Measurements from ENCODE around the gene CLCA1. TPM values are rescaled to one million over a fixed set of nuclear protein-coding genes. Genes with fewer than 3 reads are reported as not detected.
"Not testable (repeated sequence)": the region's sequence is repeated elsewhere in the genome, so short reads cannot be mapped to it uniquely, and the experiment has no call there.

Gene CLCA1
- total and polyA plus RNA-seq, 2 experiments from 2014 or later: not detected

DNA sequence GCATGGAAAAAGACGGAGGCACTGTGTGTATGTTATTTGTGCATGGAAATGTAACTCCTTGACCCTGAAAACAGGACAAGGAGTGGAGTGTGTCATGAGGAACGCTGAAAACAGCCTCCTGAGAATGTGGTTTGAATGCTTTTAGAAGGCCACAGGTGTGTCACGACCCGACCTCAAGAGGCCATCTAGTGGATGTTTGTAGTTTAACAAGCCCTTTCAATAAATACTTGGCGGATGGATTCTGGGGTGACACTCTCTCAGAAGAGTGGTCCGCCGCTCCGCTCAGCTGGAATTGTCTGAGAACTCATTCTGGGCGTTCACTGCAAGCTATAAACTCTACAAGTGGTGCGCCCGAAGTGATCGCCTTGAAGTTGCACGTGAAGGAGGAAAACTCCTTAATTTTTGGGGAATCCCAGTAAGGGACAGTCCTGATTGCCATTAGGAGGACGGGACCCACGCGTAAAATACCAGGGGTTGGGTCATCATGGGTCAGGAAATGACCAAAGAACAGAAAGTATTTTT, 33.5 kb downstream of the CLCA1 start:
- peak overlapping the region; percentile 51 for H3K4me3 ChIP-seq
- not testable (repeated sequence) for H3K36me3 Mint-ChIP-seq (ENCODE audit: low read depth); H3K9me3 Mint-ChIP-seq; H3F3A ChIP-seq (replicated peaks; ENCODE audit: low read depth); H3K79me2 ChIP-seq (replicated peaks; ENCODE audit: insufficient read depth); H3K27me3 Mint-ChIP-seq (ENCODE audit: insufficient read depth, low read depth, poor library complexity); H3K27me3 ChIP-seq (ENCODE audit: insufficient read depth); H3K9me2 ChIP-seq (ENCODE audit: insufficient read depth); H4K20me1 ChIP-seq (replicated peaks; ENCODE audit: insufficient read depth); H3K36me3 ChIP-seq (ENCODE audit: insufficient read depth)
- ATAC-seq: peak; percentile 75
- peaks cover 32% of the 10 kb centered on the region for H3K4me1 Mint-ChIP-seq
- H3K4me1 ChIP-seq (ENCODE audit: insufficient read depth): peaks cover 13% of the 10 kb centered on the region; the same call in 1 of the 2 replicates
- DNase-seq (ENCODE audit: low spot score): peak; percentile 79
- peak overlapping the region; percentile 78; the same call in 2 of the 3 replicates for H3K4me3 Mint-ChIP-seq
- H3K27ac ChIP-seq (ENCODE audit: low read depth): peak overlapping the region; percentile 86
- TF ChIP-seq, protein P1, sequence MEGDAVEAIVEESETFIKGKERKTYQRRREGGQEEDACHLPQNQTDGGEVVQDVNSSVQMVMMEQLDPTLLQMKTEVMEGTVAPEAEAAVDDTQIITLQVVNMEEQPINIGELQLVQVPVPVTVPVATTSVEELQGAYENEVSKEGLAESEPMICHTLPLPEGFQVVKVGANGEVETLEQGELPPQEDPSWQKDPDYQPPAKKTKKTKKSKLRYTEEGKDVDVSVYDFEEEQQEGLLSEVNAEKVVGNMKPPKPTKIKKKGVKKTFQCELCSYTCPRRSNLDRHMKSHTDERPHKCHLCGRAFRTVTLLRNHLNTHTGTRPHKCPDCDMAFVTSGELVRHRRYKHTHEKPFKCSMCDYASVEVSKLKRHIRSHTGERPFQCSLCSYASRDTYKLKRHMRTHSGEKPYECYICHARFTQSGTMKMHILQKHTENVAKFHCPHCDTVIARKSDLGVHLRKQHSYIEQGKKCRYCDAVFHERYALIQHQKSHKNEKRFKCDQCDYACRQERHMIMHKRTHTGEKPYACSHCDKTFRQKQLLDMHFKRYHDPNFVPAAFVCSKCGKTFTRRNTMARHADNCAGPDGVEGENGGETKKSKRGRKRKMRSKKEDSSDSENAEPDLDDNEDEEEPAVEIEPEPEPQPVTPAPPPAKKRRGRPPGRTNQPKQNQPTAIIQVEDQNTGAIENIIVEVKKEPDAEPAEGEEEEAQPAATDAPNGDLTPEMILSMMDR (conservative IDR thresholded peaks at IDR 0.05; ENCODE audit: low read depth in 2 of 2): peak; percentile 56 to 71
- peak overlapping the region; percentile 75 for H3K4me2 ChIP-seq
- peak overlapping the region; percentile 78; the same call in 1 of the 2 replicates for H2AFZ ChIP-seq
- H3K27ac Mint-ChIP-seq: peak overlapping the region; percentile 98

DNA sequence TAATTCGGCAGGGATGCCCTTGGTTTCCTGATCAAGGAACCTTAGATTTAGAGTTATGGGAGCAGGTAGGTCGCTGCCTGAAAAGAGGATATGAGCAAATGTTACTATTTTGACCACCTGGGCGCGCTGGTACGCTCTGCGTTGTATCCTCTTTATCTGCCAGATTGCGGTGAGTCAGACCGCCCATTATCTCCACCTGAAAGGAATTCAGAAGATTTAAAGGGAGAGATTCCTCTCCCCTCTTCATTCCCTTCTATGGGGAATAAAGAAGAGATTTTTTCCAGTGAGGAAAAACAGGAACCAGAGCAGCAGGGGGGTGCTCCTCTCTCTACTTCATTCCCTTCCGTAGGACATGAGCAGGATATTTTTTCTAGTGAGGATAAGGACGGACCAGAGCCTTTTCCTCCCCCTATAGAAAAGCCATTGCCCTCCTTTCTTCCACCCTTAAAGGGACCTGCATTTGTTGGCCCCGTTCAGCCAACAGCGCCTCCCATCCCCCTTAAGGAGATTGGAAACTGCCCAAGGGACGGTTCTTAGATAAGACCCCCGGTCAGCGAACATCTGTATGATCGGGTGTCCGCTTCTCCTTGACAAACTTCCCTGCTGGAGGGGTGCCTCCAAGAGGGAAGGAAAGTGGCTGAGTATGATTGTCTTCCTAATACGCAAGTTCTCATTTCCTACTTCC, 34.1 kb downstream of the CLCA1 start:
- Mint-ChIP-seq H3K4me1 (peaks cover 35% of the 10 kb centered on the region), H3K36me3 (ENCODE audit: low read depth) (no peaks in the 10 kb centered on the region; the same call in 2 of the 3 replicates), H3K9me3 (peaks cover 8% of the 10 kb centered on the region), H3K27ac (peak overlapping the region; percentile 98), H3K27me3 (ENCODE audit: insufficient read depth, low read depth, poor library complexity) (peaks cover 2% of the 10 kb centered on the region), H3K4me3 (peak overlapping the region; percentile 78; the same call in 2 of the 3 replicates)
- peak overlapping the region; percentile 75 for H3K4me2 ChIP-seq
- peak overlapping the region; percentile 51 for H3K4me3 ChIP-seq
- H4K20me1 ChIP-seq (replicated peaks; ENCODE audit: insufficient read depth): no peaks in the 10 kb centered on the region
- H3F3A ChIP-seq (replicated peaks; ENCODE audit: low read depth): peaks cover 4% of the 10 kb centered on the region; the same call in 1 of the 2 replicates
- no peaks in the 10 kb centered on the region for H3K36me3 ChIP-seq (ENCODE audit: insufficient read depth)
- DNase-seq (ENCODE audit: low spot score) (peak; percentile 94), ATAC-seq (peak; percentile 86)
- H3K27ac ChIP-seq (ENCODE audit: low read depth): peak overlapping the region; percentile 99
- no peak for TF ChIP-seq ZNF331 (CRISPR knock-in tag; IDR thresholded peaks at IDR 0.05; ENCODE audit: low read depth)
- TF ChIP-seq, protein P1 (conservative IDR thresholded peaks at IDR 0.05; ENCODE audit: low read depth in 2 of 2): peak in 1 of 2 experiments; percentile 58; a peak in 2 of 4 replicates
- H3K27me3 ChIP-seq (ENCODE audit: insufficient read depth): no peaks in the 10 kb centered on the region
- H3K4me1 ChIP-seq (ENCODE audit: insufficient read depth): peaks cover 13% of the 10 kb centered on the region; the same call in 1 of the 2 replicates
- H2AFZ ChIP-seq: no peak overlapping the region
- no peaks in the 10 kb centered on the region for H3K9me2 ChIP-seq (ENCODE audit: insufficient read depth)
- H3K79me2 ChIP-seq (replicated peaks; ENCODE audit: insufficient read depth): no peaks in the 10 kb centered on the region
